AG09309 (cell line): ENCODE measurements around the gene LIPA.
"Not testable (repeated sequence)": the region's sequence is repeated elsewhere in the genome, so short reads cannot be mapped to it uniquely, and the experiment has no call there.

Experiments
- DNase-seq: peaks from one replicate; pipeline ENCODE4 v3.0.0-alpha.2; 2010; ENCODE audit warnings: low read depth
- H3K4me3 ChIP-seq: 2 replicates; pipeline ENCODE4 v1.5.1; 2011; ENCODE audit warnings: mild to moderate bottlenecking, low read depth, low read length, moderate library complexity; ENCODE audit not compliant: control insufficient read depth
- CTCF ChIP-seq: IDR thresholded peaks from 2 replicates; pipeline ENCODE4 v1.5.1; 2011; ENCODE audit warnings: mild to moderate bottlenecking, low read depth, low read length, inconsistent platforms; ENCODE audit not compliant: insufficient read depth, control insufficient read depth; ENCODE audit errors: missing control alignments

LIPA gene

DNA sequence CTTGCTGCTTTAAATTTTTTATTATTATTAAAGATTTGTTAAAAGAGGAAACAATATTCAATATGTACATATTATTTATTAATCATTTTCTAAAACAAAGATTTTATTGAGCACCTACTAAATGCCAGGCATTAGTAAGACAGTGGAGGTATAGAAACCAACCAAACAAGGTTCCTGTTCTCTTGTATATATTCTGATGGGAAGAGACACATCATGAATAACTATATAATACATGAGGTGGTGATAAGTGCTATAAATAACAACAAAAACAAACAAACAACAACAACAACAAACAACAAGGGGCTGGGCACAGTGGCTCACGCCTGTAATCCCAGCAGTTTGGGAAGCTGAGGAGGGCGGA lies 630 bp upstream of the LIPA start:
- no peak overlapping the region for H3K4me3 ChIP-seq
- no peak for TF ChIP-seq CTCF
- DNase-seq: no peak

DNA sequence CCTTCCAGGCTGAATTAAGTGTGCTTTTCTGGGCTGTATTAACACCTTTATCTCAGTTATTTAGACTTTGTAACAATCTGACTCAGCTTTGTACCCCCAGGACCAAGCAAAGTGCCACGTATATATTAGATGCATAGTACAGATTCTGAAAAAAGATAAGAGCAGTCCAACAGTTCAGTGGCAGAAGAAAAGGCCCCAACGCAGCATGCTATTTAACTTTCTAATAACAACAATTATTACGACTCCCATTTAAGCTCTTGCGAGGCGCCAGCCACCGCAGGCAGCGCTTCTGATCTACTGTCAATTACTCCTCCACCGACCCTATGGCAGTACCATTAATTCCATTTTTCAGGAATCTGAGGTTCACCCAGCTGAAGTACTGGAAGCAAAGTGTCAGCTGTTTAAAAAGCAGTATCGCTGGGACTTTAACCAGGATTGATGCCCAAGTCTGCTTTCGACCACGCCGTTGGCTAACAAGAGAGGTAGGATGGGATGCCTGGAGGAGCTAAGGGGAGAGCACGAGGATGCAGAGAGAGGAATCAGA lies 638 bp downstream of the LIPA start:
- DNase-seq: no peak
- TF ChIP-seq CTCF: no peak
- peak overlapping the region; percentile 79 for H3K4me3 ChIP-seq

DNA sequence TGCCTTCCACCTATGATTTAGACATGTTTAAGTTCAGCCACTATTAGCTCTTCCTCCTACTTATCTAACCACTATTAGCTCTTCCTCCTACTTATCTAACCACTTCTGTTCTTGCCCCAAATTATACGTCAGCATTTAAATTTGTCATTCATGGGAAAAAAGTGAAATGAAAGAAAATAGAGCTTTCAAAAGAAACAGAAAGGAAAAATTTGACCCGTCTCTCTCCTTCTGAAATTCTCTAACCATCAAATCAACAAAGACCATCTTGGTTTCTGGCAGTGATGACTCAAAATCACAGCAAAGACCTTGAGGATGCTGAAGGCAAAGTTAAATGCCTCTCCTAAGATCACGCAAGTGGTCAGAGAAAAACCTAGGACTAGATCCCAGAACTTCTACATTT lies 2.6 kb downstream of the LIPA start:
- TF ChIP-seq CTCF: no peak
- no peak overlapping the region for H3K4me3 ChIP-seq
- DNase-seq: no peak

GRCh38 chr10:89247623-89248022 lies 4.0 kb downstream of the LIPA start:
- not testable (repeated sequence) for DNase-seq, H3K4me3 ChIP-seq

DNA sequence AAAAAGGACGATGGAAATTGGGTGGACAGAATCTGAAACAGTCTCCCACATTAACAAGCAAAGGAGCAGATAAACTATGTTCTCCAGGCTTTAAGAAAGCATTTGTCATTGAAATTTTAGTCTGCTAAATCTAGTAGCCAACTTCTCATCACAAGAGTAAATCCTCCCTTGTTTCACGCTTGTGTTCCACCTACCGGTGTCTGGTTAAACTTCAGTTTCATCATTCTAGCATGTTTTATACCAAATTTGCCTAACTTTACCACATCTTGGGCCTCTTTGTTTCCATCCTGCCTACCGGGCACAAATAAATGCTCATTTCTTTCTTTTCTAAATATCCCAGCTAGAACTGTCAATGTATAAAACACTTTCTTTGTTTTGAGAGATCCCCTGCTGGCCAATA lies 5.8 kb downstream of the LIPA start:
- peak; percentile 31 for TF ChIP-seq CTCF
- no peak overlapping the region for H3K4me3 ChIP-seq
- DNase-seq: no peak

DNA sequence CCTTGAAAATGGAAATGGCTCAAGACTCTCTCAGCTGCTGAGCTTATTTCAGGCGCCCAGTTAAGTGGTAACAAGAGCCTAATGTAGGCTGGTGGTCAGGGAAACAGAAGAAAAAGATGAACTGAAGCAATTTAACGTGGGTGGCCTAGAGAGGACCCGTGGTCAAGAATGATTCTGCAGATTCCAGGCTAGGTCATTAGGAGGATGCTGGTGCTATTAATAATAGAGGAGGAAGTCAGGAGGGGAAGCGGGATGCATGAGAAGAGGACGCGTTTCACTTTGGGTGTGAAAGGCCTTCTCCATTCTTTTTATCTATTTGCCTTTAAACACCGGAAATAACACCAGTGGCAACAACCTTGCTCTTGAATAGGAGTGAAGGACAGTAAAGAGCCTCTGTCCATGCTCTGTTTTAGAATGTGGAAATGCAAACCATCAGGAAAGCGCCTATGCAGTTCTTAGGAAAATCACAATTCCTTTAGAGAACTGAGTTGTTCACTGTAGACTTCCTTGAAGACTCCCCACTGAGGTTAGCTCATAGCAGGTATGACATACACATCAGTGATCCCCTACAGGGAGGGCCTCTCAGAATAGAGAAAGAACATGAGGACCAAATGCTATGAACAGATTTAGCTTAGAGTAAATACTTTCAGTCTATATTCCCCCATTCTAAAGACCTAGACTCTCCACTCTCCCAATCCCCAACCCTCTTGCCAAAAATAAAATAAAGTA lies 8.6 kb downstream of the LIPA start:
- no peak for DNase-seq
- TF ChIP-seq CTCF: no peak
- H3K4me3 ChIP-seq: no peak overlapping the region

DNA sequence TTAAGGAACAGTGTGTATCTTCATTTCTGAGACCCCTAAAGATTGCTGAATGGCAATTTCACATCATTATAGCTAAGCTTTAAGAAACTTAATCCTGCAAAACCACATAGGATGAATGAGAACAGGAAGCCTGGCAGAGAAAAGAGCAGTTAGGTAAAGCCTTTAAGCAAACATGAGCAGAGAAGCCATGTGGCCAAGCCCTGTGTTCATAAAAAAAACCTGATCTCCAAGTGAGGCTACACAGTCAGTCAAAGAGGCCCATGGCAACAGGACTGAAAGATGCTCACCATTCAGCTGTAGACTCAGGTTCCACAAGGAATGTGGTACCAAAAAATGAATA lies 9.3 kb downstream of the LIPA start:
- no peak overlapping the region for H3K4me3 ChIP-seq
- no peak for TF ChIP-seq CTCF
- no peak for DNase-seq
